Gastroesophageal sphincter (tissue), 4 donors: ENCODE measurements around the gene FRMD3. TPM values are rescaled to one million over a fixed set of nuclear protein-coding genes. Genes with fewer than 3 reads are reported as not detected.

Experiments used
- ATAC-seq: fragments of 150-250 bp; one replicate; pipeline ENCODE4 v1.9.1; 2016; ENCODE audit warnings: mild to moderate bottlenecking, moderate library complexity
- H3K27ac ChIP-seq, 4 donors: fragments of 200-600 bp; sonication (generic) in 3 of 4; 1 replicate in 3 of 4; 2 replicates in 1 of 4; pipeline ENCODE4 v1.5.1; 2016 to 2019
- H3K27me3 ChIP-seq: fragments of 200-600 bp; sonication (generic); one replicate; pipeline ENCODE4 v1.5.1; 2019
- H3K36me3 ChIP-seq, 2 donors: fragments of 200-600 bp; sonication (generic); one replicate each; pipeline ENCODE4 v1.5.1; 2019; ENCODE audit warnings: control low read depth in 1 of 2
- H3K4me1 ChIP-seq, 3 donors: fragments of 200-600 bp; sonication (generic); 1 replicate in 2 of 3; 2 replicates in 1 of 3; pipeline ENCODE4 v1.5.1; 2016 to 2019; ENCODE audit warnings: control low read depth in 2 of 3
- H3K4me3 ChIP-seq, 2 donors: fragments of 200-600 bp; sonication (generic); one replicate each; pipeline ENCODE4 v1.5.1; 2019; ENCODE audit warnings: mild to moderate bottlenecking in 1 of 2, moderate library complexity in 1 of 2
- H3K9me3 ChIP-seq, 3 donors: fragments of 200-600 bp; sonication (generic); one replicate each; pipeline ENCODE4 v1.5.1; 2017 to 2019; ENCODE audit warnings: control low read depth in 2 of 3
- EP300 ChIP-seq: sonication (generic); formaldehyde crosslinking; IDR thresholded peaks from one replicate; pipeline ENCODE4 v1.6.1; 2017; ENCODE audit warnings: antibody characterized with exemption, mild to moderate bottlenecking
- POLR2A ChIP-seq, 2 donors: fragments of 450-650 bp; IDR thresholded peaks; one replicate each; pipeline ENCODE4 v1.6.1; 2017; ENCODE audit warnings: antibody characterized with exemption in 2 of 2, mild to moderate bottlenecking in 2 of 2, moderate library complexity in 1 of 2
- POLR2AphosphoS5 ChIP-seq: sonication (generic); formaldehyde crosslinking; IDR thresholded peaks from one replicate; pipeline ENCODE4 v1.6.1; 2017; ENCODE audit warnings: antibody characterized with exemption
- WGBS, 2 donors: methylation state at CpG; one replicate each; pipeline ENCODE4 v1.1.5; 2018; ENCODE audit warnings: low coverage in 1 of 2; 5-methylcytosine and 5-hydroxymethylcytosine counted together
- total RNA-seq, 4 donors: library from RNA; depleted of rRNA; stranded (reverse); fragments of >200 nt; gene quantifications; one replicate each; pipeline ENCODE4 v1.1.0, GENCODE V29; 2016
- TF ChIP-seq, protein P1 (sequence below), 4 experiments: fragments of 200-600 bp in 2 of 4; fragments of 450-650 bp in 2 of 4; sonication (generic) in 1 of 4; IDR thresholded peaks; one replicate each; pipeline ENCODE4 v1.5.1; 2017 to 2019; ENCODE audit warnings: antibody characterized with exemption in 4 of 4, mild to moderate bottlenecking in 2 of 4, moderate library complexity in 2 of 4

FRMD3 gene
- total RNA-seq, 4 donors from 2014 or later = 6.8 to 15.1 (median 11.3) TPM

DNA sequence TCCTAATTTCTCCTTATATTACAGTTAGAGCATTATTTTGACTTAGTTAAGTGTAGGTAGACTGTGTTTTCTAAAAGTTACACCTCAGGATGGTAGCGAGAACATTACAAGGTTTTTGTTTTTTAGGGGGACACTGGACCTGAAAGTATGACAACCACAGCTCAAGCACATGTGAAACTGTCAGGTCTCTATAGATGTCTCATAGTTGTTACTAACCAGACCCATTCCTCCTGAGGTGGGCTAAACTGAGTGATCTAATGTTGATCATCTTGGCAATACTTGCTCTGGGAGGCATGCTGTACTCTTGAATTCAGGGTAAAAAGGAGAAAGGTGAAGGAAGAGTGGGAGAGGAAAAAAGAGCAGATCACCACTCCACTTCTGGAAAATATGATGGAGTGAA lies 278.6 kb downstream of the FRMD3 start:
- no peak for ATAC-seq
- TF ChIP-seq POLR2AphosphoS5 = no peak
- TF ChIP-seq EP300 = no peak
- TF ChIP-seq POLR2A (IDR thresholded peaks at IDR 0.05) = no peak
- TF ChIP-seq, protein P1, sequence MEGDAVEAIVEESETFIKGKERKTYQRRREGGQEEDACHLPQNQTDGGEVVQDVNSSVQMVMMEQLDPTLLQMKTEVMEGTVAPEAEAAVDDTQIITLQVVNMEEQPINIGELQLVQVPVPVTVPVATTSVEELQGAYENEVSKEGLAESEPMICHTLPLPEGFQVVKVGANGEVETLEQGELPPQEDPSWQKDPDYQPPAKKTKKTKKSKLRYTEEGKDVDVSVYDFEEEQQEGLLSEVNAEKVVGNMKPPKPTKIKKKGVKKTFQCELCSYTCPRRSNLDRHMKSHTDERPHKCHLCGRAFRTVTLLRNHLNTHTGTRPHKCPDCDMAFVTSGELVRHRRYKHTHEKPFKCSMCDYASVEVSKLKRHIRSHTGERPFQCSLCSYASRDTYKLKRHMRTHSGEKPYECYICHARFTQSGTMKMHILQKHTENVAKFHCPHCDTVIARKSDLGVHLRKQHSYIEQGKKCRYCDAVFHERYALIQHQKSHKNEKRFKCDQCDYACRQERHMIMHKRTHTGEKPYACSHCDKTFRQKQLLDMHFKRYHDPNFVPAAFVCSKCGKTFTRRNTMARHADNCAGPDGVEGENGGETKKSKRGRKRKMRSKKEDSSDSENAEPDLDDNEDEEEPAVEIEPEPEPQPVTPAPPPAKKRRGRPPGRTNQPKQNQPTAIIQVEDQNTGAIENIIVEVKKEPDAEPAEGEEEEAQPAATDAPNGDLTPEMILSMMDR (IDR thresholded peaks at IDR 0.05) = no peak
- H3K36me3 ChIP-seq = no peaks in the 10 kb centered on the region
- H3K9me3 ChIP-seq = no peaks in the 10 kb centered on the region
- 100% methylated on average over 1 of the region's 1 CpG; no CpG with 5 or more reads in 1 of the 2 donors for WGBS, 2 donors
- no peaks in the 10 kb centered on the region for H3K4me1 ChIP-seq
- no peaks in the 10 kb centered on the region for H3K27me3 ChIP-seq
- H3K27ac ChIP-seq = no peak overlapping the region
- no peak overlapping the region for H3K4me3 ChIP-seq

DNA sequence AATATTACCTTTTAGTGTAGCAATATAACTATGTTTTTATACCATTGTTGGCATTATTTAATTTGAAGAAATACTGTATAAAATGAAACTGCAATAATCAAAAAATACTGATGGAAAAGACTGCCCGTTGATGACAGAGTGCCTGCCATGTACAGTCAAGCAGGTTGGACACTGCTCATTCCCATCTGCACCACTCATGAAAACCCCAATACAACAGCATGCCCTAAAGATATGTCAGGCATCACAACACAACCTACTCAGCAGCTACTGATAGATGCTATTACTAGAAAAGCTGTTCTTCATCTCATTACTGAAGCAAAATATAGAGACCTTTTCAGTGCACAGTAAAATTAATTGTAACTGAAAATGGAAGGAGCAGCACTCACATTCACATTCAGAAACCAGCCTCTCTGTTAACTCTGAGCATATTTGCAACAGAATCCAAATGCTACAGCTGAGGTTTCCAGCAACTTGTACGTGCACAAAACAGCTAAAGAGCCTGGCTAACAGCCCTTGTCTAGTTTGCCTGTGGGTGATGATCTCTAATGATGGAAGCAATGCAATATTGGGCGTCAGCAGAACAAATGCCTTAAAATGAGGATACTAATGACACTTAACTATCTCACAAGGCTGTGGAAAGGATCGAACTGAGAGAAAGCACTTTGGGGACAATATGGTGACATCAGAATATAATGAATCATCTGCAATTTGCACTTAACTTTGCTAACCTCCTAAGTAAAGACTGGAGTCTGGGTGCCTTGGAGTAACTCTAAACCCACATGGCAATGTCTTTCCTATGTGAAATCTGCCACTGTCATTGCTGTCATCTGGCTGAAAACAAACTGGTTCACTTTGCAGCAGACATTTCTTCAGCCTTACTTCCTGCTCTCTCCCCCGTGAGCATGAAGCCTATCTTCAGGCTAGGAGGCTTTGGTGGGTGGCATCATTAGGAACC lies 280.0 kb downstream of the FRMD3 start:
- ATAC-seq = no peak
- Histone ChIP-seq H3K4me3 (no peak overlapping the region), H3K27ac (no peak overlapping the region), H3K27me3 (no peaks in the 10 kb centered on the region), H3K4me1 (no peaks in the 10 kb centered on the region), H3K9me3 (no peaks in the 10 kb centered on the region), H3K36me3 (no peaks in the 10 kb centered on the region)
- TF ChIP-seq, protein P1 (IDR thresholded peaks at IDR 0.05) = no peak
- TF ChIP-seq EP300 = no peak
- TF ChIP-seq POLR2A (IDR thresholded peaks at IDR 0.05) = no peak
- no peak for TF ChIP-seq POLR2AphosphoS5
- WGBS, 2 donors = 63 to 73% methylated on average over 4 of the region's 5 CpGs

DNA sequence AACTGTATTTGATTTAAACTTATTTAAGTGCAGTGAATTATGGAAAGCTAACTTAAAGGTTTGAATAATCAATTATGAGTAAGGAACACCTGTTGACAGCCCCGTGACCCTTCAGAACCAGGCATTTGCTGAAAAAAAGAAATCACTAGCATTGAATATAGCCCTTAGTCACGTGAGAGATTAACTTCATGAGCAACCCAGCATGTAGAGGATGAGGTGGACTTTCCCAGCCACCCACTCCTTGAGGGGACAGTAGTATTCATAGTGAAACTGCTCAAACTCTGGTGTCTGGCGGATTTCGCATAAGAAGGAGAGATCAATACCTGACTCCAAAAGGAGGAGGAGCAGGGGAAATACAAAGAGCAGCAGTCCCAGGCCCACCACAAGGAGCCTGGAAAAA lies 290.5 kb downstream of the FRMD3 start:
- TF ChIP-seq EP300 (no peak), POLR2AphosphoS5 (no peak), POLR2A (IDR thresholded peaks at IDR 0.05) (no peak)
- TF ChIP-seq, protein P1 (IDR thresholded peaks at IDR 0.05) = no peak

DNA sequence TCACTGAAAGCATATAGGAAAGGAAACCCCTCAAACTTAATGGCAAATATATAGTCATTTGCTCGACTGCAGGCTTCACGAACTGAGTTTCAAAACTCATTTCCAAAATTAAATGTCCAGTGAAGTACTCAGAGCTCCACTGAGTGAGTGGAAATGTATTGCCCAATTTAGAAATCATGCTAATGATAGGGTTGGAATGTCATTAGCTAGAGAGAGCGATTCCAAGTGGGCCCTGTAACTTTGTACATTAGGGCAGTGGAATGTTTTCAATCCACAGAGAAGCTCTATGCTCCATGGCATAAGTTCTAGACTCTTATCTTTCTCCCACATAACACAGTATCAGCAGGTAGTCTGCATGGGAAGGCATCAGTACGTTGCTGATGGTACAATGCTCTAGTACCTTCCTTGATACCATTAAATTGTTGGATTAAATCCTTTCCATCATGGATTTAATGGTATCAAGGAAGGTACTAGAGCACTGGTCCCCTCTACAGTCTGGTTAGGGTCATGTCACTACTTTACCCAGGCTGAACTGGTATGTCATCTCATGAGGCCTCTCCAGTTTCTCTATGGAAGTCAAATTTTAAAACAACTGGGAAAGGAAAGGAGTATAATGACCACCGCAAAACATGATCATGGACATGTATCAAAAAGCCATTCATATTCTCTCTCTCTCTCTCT lies 292.1 kb downstream of the FRMD3 start:
- 81 to 85% methylated on average over 5 of the region's 5 CpGs for WGBS, 2 donors
- Histone ChIP-seq H3K27ac (no peak overlapping the region), H3K9me3 (no peaks in the 10 kb centered on the region), H3K27me3 (no peaks in the 10 kb centered on the region), H3K4me1 (no peaks in the 10 kb centered on the region), H3K36me3 (peaks cover 0 to 19% of the 10 kb centered on the region in 2 donors), H3K4me3 (no peak overlapping the region)
- no peak for ATAC-seq
- TF ChIP-seq POLR2AphosphoS5 (no peak), EP300 (no peak)
- TF ChIP-seq, protein P1 (IDR thresholded peaks at IDR 0.05) = no peak

More for the DNA sequence above, 290.5 kb downstream of the FRMD3 start:
- peaks cover 0 to 3% (median 0%) of the 10 kb centered on the region in 3 donors for H3K9me3 ChIP-seq
- H3K27me3 ChIP-seq = no peaks in the 10 kb centered on the region
- no peak overlapping the region for H3K27ac ChIP-seq
- no peaks in the 10 kb centered on the region for H3K4me1 ChIP-seq
- no peak for ATAC-seq
- WGBS, 2 donors = 88 to 100% methylated on average over 2 to 4 of the region's 4 CpGs
- H3K4me3 ChIP-seq = no peak overlapping the region
- H3K36me3 ChIP-seq = peaks cover 0 to 16% of the 10 kb centered on the region in 2 donors
